ENCODE measurements around the gene GPM6B. TPM values are rescaled to one million over a fixed set of nuclear protein-coding genes. Genes with fewer than 3 reads are reported as not detected.

Gene GPM6B
- polyA plus RNA-seq, 1 donor from 2014 or later: 205 TPM

- Histone ChIP-seq H3K9me3 (ENCODE audit: low read length) (no peaks in the 10 kb centered on the region), H3K79me2 (replicated peaks; ENCODE audit: insufficient read depth, low read length) (no peaks in the 10 kb centered on the region), H3K4me3 (ENCODE audit: low read length) (no peak overlapping the region), H3F3A (ENCODE audit: insufficient read depth, low read length, poor library complexity, severe bottlenecking) (no peaks in the 10 kb centered on the region), H3K4me2 (ENCODE audit: low read length) (no peak overlapping the region), H3K27me3 (ENCODE audit: insufficient read depth, low read depth, low read length) (no peaks in the 10 kb centered on the region), H3K36me3 (ENCODE audit: insufficient read depth, low read length) (no peaks in the 10 kb centered on the region), H3K9me2 (ENCODE audit: insufficient read depth, low read length) (no peaks in the 10 kb centered on the region), H2AFZ (ENCODE audit: low read depth, low read length) (no peak overlapping the region), H3K27ac (ENCODE audit: low read length) (no peak overlapping the region), H3K9ac (ENCODE audit: low read length) (no peak overlapping the region), H4K20me1 (ENCODE audit: insufficient read depth) (no peaks in the 10 kb centered on the region)
- no peak for TF ChIP-seq TAF1 (IDR thresholded peaks at IDR 0.05; ENCODE audit: low read depth)
- TF ChIP-seq EP300 (conservative IDR thresholded peaks at IDR 0.05; ENCODE audit: poor library complexity, severe bottlenecking): no peak
- TF ChIP-seq EZH2 (IDR thresholded peaks at IDR 0.05; ENCODE audit: borderline replicate concordance, insufficient read depth, low read length, poor library complexity, severe bottlenecking): no peak
- TF ChIP-seq REST (IDR thresholded peaks at IDR 0.05; ENCODE audit: borderline replicate concordance): no peak
- TF ChIP-seq RAD21 (conservative IDR thresholded peaks at IDR 0.05): no peak
- TF ChIP-seq POLR2AphosphoS5 (IDR thresholded peaks at IDR 0.05): no peak
- TF ChIP-seq CTCF (IDR thresholded peaks at IDR 0.05; ENCODE audit: poor library complexity, severe bottlenecking): no peak
- TF ChIP-seq SMC3 (conservative IDR thresholded peaks at IDR 0.05; ENCODE audit: poor library complexity): no peak
- no peak for TF ChIP-seq MXI1 (conservative IDR thresholded peaks at IDR 0.05; ENCODE audit: poor library complexity, severe bottlenecking)
Measured at GRCh38 chrX:13752141-13752540, 64.8 kb downstream of the GPM6B start.

GRCh38 chrX:13750812-13751211 is 66.1 kb downstream of the GPM6B start:
- Histone ChIP-seq H3K79me2 (replicated peaks; ENCODE audit: insufficient read depth, low read length) (no peaks in the 10 kb centered on the region), H3K4me3 (ENCODE audit: low read length) (no peak overlapping the region), H4K20me1 (ENCODE audit: insufficient read depth) (no peaks in the 10 kb centered on the region), H3K27me3 (ENCODE audit: insufficient read depth, low read depth, low read length) (no peaks in the 10 kb centered on the region), H3K9ac (ENCODE audit: low read length) (no peak overlapping the region), H3K9me3 (ENCODE audit: low read length) (no peaks in the 10 kb centered on the region), H3K27ac (ENCODE audit: low read length) (no peak overlapping the region), H3F3A (ENCODE audit: insufficient read depth, low read length, poor library complexity, severe bottlenecking) (no peaks in the 10 kb centered on the region), H2AFZ (ENCODE audit: low read depth, low read length) (no peak overlapping the region), H3K36me3 (ENCODE audit: insufficient read depth, low read length) (no peaks in the 10 kb centered on the region), H3K9me2 (ENCODE audit: insufficient read depth, low read length) (no peaks in the 10 kb centered on the region), H3K4me2 (ENCODE audit: low read length) (no peak overlapping the region)
- TF ChIP-seq CTCF (IDR thresholded peaks at IDR 0.05; ENCODE audit: poor library complexity, severe bottlenecking) (no peak), RAD21 (conservative IDR thresholded peaks at IDR 0.05) (no peak), EP300 (conservative IDR thresholded peaks at IDR 0.05; ENCODE audit: poor library complexity, severe bottlenecking) (no peak), TAF1 (IDR thresholded peaks at IDR 0.05; ENCODE audit: low read depth) (no peak), REST (IDR thresholded peaks at IDR 0.05; ENCODE audit: borderline replicate concordance) (no peak), MXI1 (conservative IDR thresholded peaks at IDR 0.05; ENCODE audit: poor library complexity, severe bottlenecking) (no peak), SMC3 (conservative IDR thresholded peaks at IDR 0.05; ENCODE audit: poor library complexity) (no peak), POLR2AphosphoS5 (IDR thresholded peaks at IDR 0.05) (no peak), EZH2 (IDR thresholded peaks at IDR 0.05; ENCODE audit: borderline replicate concordance, insufficient read depth, low read length, poor library complexity, severe bottlenecking) (no peak)
